ENCODE measurements around the gene HDAC9.
A peak's percentile ranks its signal among the peaks of the same experiment; 100 is the strongest.
"Not testable (repeated sequence)": the region's sequence is repeated elsewhere in the genome, so short reads cannot be mapped to it uniquely, and the experiment has no call there.

HDAC9 gene

GRCh38 chr7:19030281-19030680 is 534.7 kb downstream of the HDAC9 start:
- no peak for TF ChIP-seq CTCF (IDR thresholded peaks at IDR 0.05; ENCODE audit: low read depth, low read length)
- H3K4me3 ChIP-seq (ENCODE audit: low read depth, low read length) = no peak overlapping the region

GRCh38 chr7:19032942-19033341 is 537.4 kb downstream of the HDAC9 start:
- H3K4me3 ChIP-seq (ENCODE audit: low read depth, low read length) = not testable (repeated sequence)

GRCh38 chr7:19051767-19052375 is 556.3 kb downstream of the HDAC9 start:
- H3K4me3 ChIP-seq (ENCODE audit: low read depth, low read length) = no peak overlapping the region
- peak; percentile 75 for TF ChIP-seq CTCF (IDR thresholded peaks at IDR 0.05; ENCODE audit: low read depth, low read length)
